Pulmonary artery endothelial cell (primary cell): ENCODE data around the gene CDO1. TPM values are rescaled to one million over a fixed set of nuclear protein-coding genes. Genes with fewer than 3 reads are reported as not detected.
"Not testable (repeated sequence)": the region's sequence is repeated elsewhere in the genome, so short reads cannot be mapped to it uniquely, and the experiment has no call there.

Experiments used
- DNase-seq: peaks from one replicate; pipeline ENCODE4 v3.0.0-alpha.2; 2011; ENCODE audit warnings: low read depth, low spot score
- total RNA-seq: library from RNA; depleted of rRNA; stranded (reverse); fragments of >200 nt; gene quantifications from 2 replicates; pipeline ENCODE4 v1.2.3, GENCODE V29; 2014

CDO1 gene
- total RNA-seq, 1 donor from 2014 or later = 5.5 TPM

DNA sequence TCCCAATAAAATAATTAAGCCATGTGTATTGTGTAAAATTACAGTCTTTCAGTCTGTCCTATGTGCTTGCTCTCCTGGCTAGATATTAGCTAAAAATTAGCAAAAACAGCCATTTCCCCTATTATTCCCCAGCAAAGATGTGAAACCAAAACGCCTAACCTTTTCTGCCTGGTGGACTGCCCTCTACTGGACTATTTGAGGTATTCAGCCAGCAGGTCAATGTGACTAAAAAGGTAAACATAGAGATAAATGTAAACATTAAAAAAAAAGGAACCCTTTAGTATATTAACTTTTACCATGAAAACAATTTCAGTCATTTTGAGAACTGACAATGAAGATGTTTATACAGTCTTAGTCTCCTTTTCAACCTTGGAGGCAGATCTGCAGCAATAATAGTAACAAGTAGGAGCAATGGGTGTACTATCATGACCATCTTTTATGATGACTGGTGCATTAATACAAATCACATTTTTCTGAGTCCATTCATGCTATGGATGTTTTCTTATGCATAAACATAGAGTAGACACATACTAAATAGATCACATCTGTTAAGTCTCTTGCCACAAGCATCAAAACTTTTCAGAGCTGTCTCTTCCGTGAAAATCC lies 14.8 kb upstream of the CDO1 start:
- no peak for DNase-seq

DNA sequence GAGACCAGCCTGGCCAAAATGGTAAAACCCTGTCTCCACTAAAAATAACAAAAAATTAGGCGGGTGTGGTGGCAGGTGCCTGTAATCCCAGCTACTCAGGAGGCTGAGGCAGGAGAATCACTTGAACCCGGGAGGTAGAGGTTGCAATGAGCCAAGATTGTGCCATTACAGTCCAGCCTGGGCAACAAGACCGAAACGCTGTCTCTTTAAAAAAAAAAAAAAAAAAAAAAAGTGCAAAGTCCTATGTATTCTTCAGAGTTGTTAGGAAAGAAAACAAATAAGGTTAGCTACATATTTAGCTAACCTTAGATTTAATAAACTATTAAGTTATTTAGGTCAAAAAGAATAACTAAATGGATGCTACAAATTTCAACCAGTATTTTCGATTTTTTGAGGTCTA lies 13.5 kb upstream of the CDO1 start:
- DNase-seq = no peak

GRCh38 chr5:115825948-115826347 lies 9.5 kb upstream of the CDO1 start:
- DNase-seq = no peak

DNA sequence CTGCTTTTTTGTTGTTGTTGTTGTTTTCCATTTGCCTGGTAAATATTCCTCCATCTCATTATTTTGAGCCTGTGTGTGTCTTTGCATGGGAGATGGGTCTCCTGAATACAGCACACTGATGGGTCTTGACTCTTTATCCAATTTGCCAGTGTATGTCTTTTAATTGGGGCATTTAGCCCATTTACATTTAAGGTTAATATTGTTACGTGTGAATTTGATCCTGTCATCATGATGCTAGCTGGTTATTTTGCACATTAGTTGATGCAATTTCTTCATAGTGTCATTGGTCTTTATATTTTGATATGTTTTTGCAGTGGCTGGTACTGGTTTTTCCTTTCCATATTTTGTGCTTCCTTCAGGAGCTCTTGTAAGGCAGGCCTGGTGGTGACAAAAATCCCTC lies 8.5 kb upstream of the CDO1 start:
- not testable (repeated sequence) for DNase-seq

GRCh38 chr5:115820846-115821245 lies 4.4 kb upstream of the CDO1 start:
- no peak for DNase-seq

DNA sequence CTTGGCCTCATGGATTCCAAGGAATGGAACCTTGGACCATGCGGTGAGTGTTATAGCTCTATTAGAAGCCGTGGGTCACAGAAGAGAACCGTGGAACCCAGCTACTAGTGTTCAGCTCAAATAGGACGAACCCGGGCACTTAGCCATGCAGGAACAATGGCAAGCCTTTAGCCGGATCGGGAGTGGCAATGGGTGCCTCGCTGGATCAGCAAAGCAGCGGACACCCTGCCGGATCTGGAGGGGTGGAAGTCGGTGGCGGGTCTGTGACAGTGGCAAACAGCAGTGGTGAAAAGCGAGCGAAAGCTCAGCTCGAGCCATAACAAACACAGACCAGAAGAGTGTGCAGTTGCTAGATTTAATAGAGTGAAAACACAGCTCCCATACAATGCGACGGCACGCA lies 2.4 kb upstream of the CDO1 start:
- DNase-seq = no peak

DNA sequence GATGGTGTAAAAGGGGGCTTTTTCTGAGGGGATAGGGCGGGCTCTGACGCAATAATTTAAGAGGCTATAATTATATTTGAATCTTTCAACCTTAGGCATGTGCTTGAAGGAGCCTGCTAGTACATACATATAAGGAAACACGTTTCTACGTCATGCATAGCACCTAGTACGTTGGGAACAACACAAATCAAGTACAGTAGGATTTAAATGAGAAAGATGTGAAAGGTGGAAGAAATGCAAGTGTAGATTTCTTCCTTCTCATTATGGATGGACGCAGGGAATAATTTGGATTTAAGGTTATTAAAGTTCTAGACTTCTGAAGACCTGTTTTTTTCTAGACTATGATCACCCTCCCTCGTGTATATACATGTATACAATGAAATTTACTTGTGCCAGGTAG lies 927 bp upstream of the CDO1 start:
- no peak for DNase-seq

- no peak for DNase-seq
Observed at GRCh38 chr5:115815693-115816225, 700 bp downstream of the CDO1 start.

- DNase-seq = no peak
Observed at GRCh38 chr5:115815006-115815692, 1.3 kb downstream of the CDO1 start.

DNA sequence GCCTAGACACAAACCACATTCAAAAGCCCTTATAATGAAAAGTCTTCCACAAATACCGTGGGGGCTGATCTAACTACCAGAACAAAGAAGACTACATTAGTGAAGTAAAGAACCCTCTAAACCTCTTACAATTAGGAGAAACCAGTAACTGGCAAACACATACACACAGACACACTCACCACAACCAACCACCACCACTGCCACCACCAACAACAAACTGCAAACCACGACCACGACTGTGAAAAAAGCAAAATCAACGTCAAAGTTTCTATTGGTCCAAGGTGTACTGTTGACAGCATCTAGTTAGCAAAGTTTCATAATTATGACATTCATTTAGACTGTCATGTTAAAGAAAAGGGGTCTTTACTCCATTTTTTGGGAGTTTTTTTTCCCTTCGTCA lies 2.7 kb downstream of the CDO1 start:
- no peak for DNase-seq

GRCh38 chr5:115812372-115812771 lies 4.1 kb downstream of the CDO1 start:
- no peak for DNase-seq

GRCh38 chr5:115811406-115811805 lies 5.1 kb downstream of the CDO1 start:
- DNase-seq = no peak

GRCh38 chr5:115810761-115811160 lies 5.7 kb downstream of the CDO1 start:
- DNase-seq = no peak

- DNase-seq = no peak
Observed at GRCh38 chr5:115809946-115810345, 6.5 kb downstream of the CDO1 start.

- not testable (repeated sequence) for DNase-seq
Observed at GRCh38 chr5:115808066-115808465, 8.4 kb downstream of the CDO1 start.

GRCh38 chr5:115807654-115808052 lies 8.8 kb downstream of the CDO1 start:
- DNase-seq = no peak

DNA sequence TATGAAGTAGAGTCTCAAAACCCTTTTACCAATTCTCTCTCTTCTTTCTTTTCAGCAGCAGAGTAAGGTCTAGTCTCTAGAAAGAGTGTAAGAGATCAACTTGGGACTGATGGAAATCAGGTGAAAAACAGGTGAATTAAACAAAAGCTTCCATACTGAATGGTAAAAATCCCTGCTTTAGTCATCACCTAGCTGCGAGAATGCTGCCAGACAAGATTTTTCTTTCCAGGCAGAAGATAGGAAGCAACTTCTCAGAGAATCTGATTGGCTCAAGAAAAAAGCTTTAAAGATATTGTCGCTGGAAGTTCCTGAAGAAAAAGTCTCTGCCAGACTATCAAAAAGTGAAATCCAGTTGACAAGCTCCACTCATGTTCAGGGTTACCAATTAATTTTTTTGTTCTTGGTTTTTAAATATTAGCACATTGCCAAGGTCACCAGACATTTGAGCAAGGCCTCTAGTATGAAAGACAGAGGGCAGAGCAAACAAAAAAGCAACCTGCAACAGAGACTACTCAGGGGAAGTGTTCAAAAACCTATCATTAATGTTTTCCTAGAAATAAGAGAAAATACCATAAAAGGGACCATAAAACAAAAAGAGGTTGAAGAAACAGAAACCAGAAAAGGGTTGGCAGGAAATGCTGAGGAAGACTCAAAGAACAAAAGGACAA lies 9.3 kb downstream of the CDO1 start:
- DNase-seq = no peak

DNA sequence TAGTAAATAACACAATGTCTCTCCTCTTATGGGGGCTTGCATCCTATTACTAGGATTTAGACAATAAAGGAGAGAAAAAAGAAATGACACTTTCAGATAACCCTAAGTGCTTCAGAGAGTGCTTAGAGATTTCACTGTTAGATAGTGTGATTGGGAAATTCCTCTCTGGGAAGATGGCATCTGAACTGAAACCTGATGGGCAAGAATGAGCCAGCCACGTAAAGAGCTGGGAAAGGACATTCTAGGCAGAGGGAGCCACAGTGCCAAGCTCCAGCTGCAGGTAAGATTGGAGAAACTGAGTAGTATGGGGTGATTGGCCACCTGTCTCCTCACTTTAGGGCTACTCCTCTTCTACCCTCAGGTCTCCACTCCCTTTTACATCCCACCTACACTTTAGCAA lies 14.5 kb downstream of the CDO1 start:
- no peak for DNase-seq

- DNase-seq = no peak
Observed at GRCh38 chr5:115801152-115801551, 15.3 kb downstream of the CDO1 start.

GRCh38 chr5:115800108-115800507 lies 16.4 kb downstream of the CDO1 start:
- DNase-seq = no peak

DNA sequence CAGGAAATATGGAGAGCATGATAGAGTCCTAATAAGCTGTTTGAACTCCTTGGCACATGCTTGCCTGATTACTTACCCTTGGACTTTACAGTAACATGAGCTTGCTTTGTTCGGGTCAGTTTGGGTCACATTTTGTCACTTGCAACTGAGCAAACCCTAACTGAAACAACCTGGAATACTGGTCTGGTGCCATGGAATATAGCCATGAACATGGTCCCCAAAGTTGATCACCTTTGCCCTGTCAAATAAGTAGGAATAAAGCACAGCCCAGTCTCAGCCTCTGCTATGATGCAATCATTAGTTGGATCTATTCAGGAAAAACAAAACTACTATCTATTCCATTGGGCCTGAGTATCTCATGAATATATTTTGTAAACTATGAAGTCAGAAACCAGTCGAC lies 18.2 kb downstream of the CDO1 start:
- DNase-seq = no peak

- DNase-seq = no peak
Observed at GRCh38 chr5:115796656-115797055, 19.8 kb downstream of the CDO1 start.

- DNase-seq = no peak
Observed at GRCh38 chr5:115795700-115796099, 20.8 kb downstream of the CDO1 start.
